ENCODE measurements around the gene YIF1A.
"Not testable (repeated sequence)": the region's sequence is repeated elsewhere in the genome, so short reads cannot be mapped to it uniquely, and the experiment has no call there.

Gene YIF1A

GRCh38 chr11:66286699-66287098 lies 2.2 kb downstream of the YIF1A start:
- DNase-seq (ENCODE audit: low read depth): no peak

GRCh38 chr11:66285250-66285947 lies 3.5 kb downstream of the YIF1A start:
- no peak for DNase-seq (ENCODE audit: low read depth)

GRCh38 chr11:66284526-66285078 lies 4.3 kb downstream of the YIF1A start:
- DNase-seq (ENCODE audit: low read depth): no peak

- DNase-seq (ENCODE audit: low read depth): no peak
Measured at GRCh38 chr11:66283461-66284105, 5.4 kb downstream of the YIF1A start.

- DNase-seq (ENCODE audit: low read depth): peak; percentile 67
Measured at GRCh38 chr11:66282468-66283455, 6.2 kb downstream of the YIF1A start.

- no peak for DNase-seq (ENCODE audit: low read depth)
Measured at GRCh38 chr11:66281776-66282467, 7.0 kb downstream of the YIF1A start.

GRCh38 chr11:66281001-66281400 lies 7.9 kb downstream of the YIF1A start:
- no peak for DNase-seq (ENCODE audit: low read depth)

GRCh38 chr11:66280428-66280827 lies 8.5 kb downstream of the YIF1A start:
- no peak for DNase-seq (ENCODE audit: low read depth)

- DNase-seq (ENCODE audit: low read depth): no peak
Measured at GRCh38 chr11:66279092-66279734, 9.7 kb downstream of the YIF1A start.

- no peak for DNase-seq (ENCODE audit: low read depth)
Measured at GRCh38 chr11:66278363-66279091, 10.4 kb downstream of the YIF1A start.

GRCh38 chr11:66277471-66278362 lies 11.2 kb downstream of the YIF1A start, which contains the start of gene CNIH2:
CNIH2 (plus strand) TSS chr11:66278175; CDS start chr11:66278457, 282 bp downstream.
- no peak for DNase-seq (ENCODE audit: low read depth)

GRCh38 chr11:66277064-66277463 lies 11.9 kb downstream of the YIF1A start:
- DNase-seq (ENCODE audit: low read depth): not testable (repeated sequence)

- not testable (repeated sequence) for DNase-seq (ENCODE audit: low read depth)
Measured at GRCh38 chr11:66276619-66277018, 12.3 kb downstream of the YIF1A start.

- no peak for DNase-seq (ENCODE audit: low read depth)
Measured at GRCh38 chr11:66275984-66276612, 12.8 kb downstream of the YIF1A start.

- no peak for DNase-seq (ENCODE audit: low read depth)
Measured at GRCh38 chr11:66275396-66275795, 13.5 kb downstream of the YIF1A start.

- no peak for DNase-seq (ENCODE audit: low read depth)
Measured at GRCh38 chr11:66274219-66274618, 14.7 kb downstream of the YIF1A start.

- DNase-seq (ENCODE audit: low read depth): no peak
Measured at GRCh38 chr11:66272596-66272995, 16.3 kb downstream of the YIF1A start.

- DNase-seq (ENCODE audit: low read depth): no peak
Measured at GRCh38 chr11:66271816-66272215, 17.1 kb downstream of the YIF1A start.

Measured in non-pigmented ciliary epithelial cell (primary cell).